SK-N-SH treated with all-trans-retinoic acid at 6 μM for 48 hours (cell line): Measurements from ENCODE around the gene SLC22A12.

Source experiments
- ARNTL ChIP-seq: fragments of 450-650 bp; formaldehyde crosslinking; IDR thresholded peaks from 2 replicates; pipeline ENCODE4 v1.5.0; 2020; ENCODE audit warnings: low read depth, mild to moderate bottlenecking, moderate library complexity, borderline replicate concordance
- CSDC2 ChIP-seq: fragments of 250-450 bp; sonication (Bioruptor Pico); IDR thresholded peaks from 2 replicates; pipeline ENCODE4 v1.5.0; 2020; ENCODE audit warnings: mild to moderate bottlenecking, moderate library complexity
- ESRRG ChIP-seq: fragments of 250-450 bp; sonication (Bioruptor Pico); IDR thresholded peaks from 2 replicates; pipeline ENCODE4 v1.6.1; 2021; ENCODE audit warnings: mild to moderate bottlenecking
- GLIS3 ChIP-seq: fragments of 250-450 bp; sonication (Bioruptor Pico); IDR thresholded peaks from 2 replicates; pipeline ENCODE4 v1.5.0; 2020; ENCODE audit warnings: mild to moderate bottlenecking, moderate library complexity
- OSR1 ChIP-seq: fragments of 250-450 bp; sonication (Bioruptor Pico); IDR thresholded peaks from 2 replicates; pipeline ENCODE4 v1.8.0; 2022; ENCODE audit warnings: moderate library complexity, mild to moderate bottlenecking, inconsistent platforms
- PATZ1 ChIP-seq: fragments of 250-450 bp; sonication (Bioruptor Pico); IDR thresholded peaks from 2 replicates; pipeline ENCODE4 v1.8.0; 2020; ENCODE audit warnings: mild to moderate bottlenecking, moderate library complexity, borderline replicate concordance
- SNAI2 ChIP-seq: fragments of 250-450 bp; sonication (Bioruptor Pico); IDR thresholded peaks from 2 replicates; pipeline ENCODE4 v1.5.0; 2020; ENCODE audit warnings: mild to moderate bottlenecking, moderate library complexity
- TSHZ2 ChIP-seq: fragments of 250-450 bp; sonication (Bioruptor Pico); IDR thresholded peaks from 2 replicates; pipeline ENCODE4 v1.5.0; 2020; ENCODE audit warnings: mild to moderate bottlenecking, moderate library complexity
- ZC3H10 ChIP-seq: fragments of 250-450 bp; sonication (Bioruptor Pico); IDR thresholded peaks from 2 replicates; pipeline ENCODE4 v1.5.1; 2021; ENCODE audit warnings: mild to moderate bottlenecking, moderate library complexity
- ZNF565 ChIP-seq: fragments of 450-650 bp; formaldehyde crosslinking; conservative IDR thresholded peaks from 2 replicates; pipeline ENCODE4 v1.5.0; 2020; ENCODE audit warnings: low read depth, mild to moderate bottlenecking, moderate library complexity
- ZNF70 ChIP-seq: fragments of 450-650 bp; formaldehyde crosslinking; IDR thresholded peaks from 2 replicates; pipeline ENCODE4 v1.5.0; 2020; ENCODE audit warnings: mild to moderate bottlenecking, moderate library complexity
- TF ChIP-seq, protein P1 (sequence below): fragments of 250-450 bp; sonication (Bioruptor Pico); IDR thresholded peaks from 2 replicates; pipeline ENCODE4 v1.8.0; 2021; ENCODE audit warnings: low read depth, mild to moderate bottlenecking, moderate library complexity, borderline replicate concordance
- TF ChIP-seq, protein P2 (sequence below): fragments of 250-450 bp; sonication (Bioruptor Pico); IDR thresholded peaks from 2 replicates; pipeline ENCODE4 v1.5.1; 2021; ENCODE audit warnings: mild to moderate bottlenecking, moderate library complexity

DNA sequence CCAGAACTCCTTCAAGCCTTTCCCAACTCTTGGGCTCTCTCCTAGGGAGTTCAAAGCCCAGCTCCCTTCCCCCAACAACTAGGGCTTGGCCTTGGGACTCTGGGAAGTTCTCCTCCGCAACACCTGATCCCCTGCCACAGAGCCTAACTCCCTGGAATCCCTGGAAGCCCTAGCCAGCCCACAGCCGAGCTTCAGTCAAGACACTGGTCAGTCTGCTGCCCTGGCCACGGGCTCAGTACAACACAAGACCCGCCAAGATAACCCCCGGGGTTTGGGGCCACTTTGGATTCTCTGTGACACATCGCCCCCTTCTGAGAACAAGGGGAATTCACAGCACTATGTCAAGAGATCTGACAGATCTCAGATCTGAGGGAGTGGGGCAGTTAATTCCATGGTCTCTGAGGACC is 58.3 kb downstream of the SLC22A12 start:
- no peak for TF ChIP-seq ESRRG (CRISPR knock-in tag)
- no peak for TF ChIP-seq GLIS3 (CRISPR knock-in tag)
- TF ChIP-seq, protein P1, sequence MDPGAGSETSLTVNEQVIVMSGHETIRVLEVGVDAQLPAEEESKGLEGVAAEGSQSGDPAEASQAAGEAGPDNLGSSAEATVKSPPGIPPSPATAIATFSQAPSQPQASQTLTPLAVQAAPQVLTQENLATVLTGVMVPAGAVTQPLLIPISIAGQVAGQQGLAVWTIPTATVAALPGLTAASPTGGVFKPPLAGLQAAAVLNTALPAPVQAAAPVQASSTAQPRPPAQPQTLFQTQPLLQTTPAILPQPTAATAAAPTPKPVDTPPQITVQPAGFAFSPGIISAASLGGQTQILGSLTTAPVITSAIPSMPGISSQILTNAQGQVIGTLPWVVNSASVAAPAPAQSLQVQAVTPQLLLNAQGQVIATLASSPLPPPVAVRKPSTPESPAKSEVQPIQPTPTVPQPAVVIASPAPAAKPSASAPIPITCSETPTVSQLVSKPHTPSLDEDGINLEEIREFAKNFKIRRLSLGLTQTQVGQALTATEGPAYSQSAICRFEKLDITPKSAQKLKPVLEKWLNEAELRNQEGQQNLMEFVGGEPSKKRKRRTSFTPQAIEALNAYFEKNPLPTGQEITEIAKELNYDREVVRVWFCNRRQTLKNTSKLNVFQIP, result no peak
- TF ChIP-seq PATZ1, result no peak
- TF ChIP-seq ARNTL, result no peak
- no peak for TF ChIP-seq SNAI2 (CRISPR knock-in tag)
- no peak for TF ChIP-seq OSR1 (CRISPR knock-in tag)
- no peak for TF ChIP-seq ZNF70 (CRISPR knock-in tag)
- TF ChIP-seq ZC3H10 (CRISPR knock-in tag), result no peak
- TF ChIP-seq TSHZ2 (CRISPR knock-in tag), result no peak
- TF ChIP-seq ZNF565 (CRISPR knock-in tag), result no peak
- TF ChIP-seq, protein P2, sequence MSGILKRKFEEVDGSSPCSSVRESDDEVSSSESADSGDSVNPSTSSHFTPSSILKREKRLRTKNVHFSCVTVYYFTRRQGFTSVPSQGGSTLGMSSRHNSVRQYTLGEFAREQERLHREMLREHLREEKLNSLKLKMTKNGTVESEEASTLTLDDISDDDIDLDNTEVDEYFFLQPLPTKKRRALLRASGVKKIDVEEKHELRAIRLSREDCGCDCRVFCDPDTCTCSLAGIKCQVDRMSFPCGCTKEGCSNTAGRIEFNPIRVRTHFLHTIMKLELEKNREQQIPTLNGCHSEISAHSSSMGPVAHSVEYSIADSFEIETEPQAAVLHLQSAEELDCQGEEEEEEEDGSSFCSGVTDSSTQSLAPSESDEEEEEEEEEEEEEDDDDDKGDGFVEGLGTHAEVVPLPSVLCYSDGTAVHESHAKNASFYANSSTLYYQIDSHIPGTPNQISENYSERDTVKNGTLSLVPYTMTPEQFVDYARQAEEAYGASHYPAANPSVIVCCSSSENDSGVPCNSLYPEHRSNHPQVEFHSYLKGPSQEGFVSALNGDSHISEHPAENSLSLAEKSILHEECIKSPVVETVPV (CRISPR knock-in tag), result no peak
- no peak for TF ChIP-seq CSDC2 (CRISPR knock-in tag)
